ENCODE measurements around the gene SLC30A7.

The SLC30A7 gene

DNA sequence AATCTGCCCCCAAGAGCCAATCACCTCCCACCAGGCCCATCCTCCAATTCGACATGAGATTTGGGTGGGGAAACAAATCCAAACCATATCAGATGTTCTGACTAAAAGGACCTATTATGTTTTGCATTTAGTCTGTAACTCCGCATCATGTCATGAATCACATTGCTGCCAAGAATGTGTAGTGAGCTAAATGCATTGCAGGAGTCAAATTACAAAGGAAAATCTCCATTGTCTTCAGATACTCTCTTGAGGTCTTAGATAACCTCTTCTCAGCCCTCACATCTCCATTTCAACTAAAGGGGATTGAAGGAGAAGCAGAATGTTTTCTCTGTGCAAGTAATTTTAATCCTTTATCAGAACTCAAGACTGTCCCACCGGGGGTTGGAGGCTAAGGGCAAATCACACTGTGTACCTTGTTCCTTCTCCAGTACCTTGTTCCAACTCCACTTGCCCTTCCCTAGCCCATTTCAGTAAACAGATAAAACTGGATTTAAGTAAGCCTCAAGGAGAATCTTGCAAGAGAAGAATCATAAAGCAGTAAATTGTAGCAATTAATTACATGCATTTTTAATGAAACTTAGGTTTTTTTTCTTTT lies 35.4 kb upstream of the SLC30A7 start:
- H3K9me3 Mint-ChIP-seq = peaks cover 2% of the 10 kb centered on the region
- H3K27me3 Mint-ChIP-seq (ENCODE audit: low read depth) = no peaks in the 10 kb centered on the region
- TF ChIP-seq, protein P1, sequence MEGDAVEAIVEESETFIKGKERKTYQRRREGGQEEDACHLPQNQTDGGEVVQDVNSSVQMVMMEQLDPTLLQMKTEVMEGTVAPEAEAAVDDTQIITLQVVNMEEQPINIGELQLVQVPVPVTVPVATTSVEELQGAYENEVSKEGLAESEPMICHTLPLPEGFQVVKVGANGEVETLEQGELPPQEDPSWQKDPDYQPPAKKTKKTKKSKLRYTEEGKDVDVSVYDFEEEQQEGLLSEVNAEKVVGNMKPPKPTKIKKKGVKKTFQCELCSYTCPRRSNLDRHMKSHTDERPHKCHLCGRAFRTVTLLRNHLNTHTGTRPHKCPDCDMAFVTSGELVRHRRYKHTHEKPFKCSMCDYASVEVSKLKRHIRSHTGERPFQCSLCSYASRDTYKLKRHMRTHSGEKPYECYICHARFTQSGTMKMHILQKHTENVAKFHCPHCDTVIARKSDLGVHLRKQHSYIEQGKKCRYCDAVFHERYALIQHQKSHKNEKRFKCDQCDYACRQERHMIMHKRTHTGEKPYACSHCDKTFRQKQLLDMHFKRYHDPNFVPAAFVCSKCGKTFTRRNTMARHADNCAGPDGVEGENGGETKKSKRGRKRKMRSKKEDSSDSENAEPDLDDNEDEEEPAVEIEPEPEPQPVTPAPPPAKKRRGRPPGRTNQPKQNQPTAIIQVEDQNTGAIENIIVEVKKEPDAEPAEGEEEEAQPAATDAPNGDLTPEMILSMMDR (IDR thresholded peaks at IDR 0.05; ENCODE audit: unreplicated experiment in 3 of 3) = no peak
- no peaks in the 10 kb centered on the region for H3K36me3 Mint-ChIP-seq (ENCODE audit: low read depth)
- peaks cover 5% of the 10 kb centered on the region for H3K4me1 Mint-ChIP-seq
- no peak overlapping the region for H3K27ac Mint-ChIP-seq
- H3K4me3 Mint-ChIP-seq = no peak overlapping the region

DNA sequence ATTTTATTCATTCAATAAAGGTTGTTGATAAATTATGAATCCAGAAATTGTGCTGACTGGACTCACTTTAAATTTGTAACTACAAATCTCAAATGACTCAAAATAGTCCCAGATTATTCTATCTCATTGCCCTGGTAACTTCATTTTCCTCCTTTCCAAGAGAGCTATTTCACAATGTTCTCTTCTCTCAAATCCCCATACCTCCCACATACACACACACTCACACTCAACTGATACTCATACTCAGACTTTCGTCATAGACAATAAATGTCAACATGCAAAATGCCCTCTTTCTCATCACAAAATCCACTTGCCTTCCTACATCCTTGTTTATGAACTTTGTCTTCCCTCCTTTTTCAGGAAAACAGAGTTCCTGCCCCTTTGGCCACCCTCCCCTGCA lies 34.5 kb upstream of the SLC30A7 start:
- H3K27ac Mint-ChIP-seq = no peak overlapping the region

DNA sequence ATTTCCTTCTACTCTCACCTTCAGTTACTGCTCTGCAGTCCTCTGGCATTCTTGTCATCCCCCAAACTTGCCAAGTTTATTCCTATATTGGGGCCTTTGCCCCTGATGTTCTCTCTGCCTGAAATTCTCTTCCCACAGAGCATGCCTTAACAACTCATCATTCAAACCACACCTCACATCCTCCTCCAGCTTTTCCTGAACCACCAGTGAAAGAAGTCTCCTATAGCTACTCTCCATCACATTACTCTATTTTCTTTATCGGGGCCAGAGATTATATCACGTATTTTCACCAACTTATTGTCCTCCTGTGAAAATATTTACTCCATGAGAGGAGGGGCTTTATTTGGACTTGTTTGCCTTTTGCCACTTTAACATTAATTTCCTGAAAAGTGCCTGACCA lies 33.3 kb upstream of the SLC30A7 start:
- no peaks in the 10 kb centered on the region for H3K36me3 Mint-ChIP-seq (ENCODE audit: low read depth)
- no peak overlapping the region for H3K4me3 Mint-ChIP-seq
- no peak overlapping the region for H3K27ac Mint-ChIP-seq
- no peaks in the 10 kb centered on the region for H3K27me3 Mint-ChIP-seq (ENCODE audit: low read depth)
- peaks cover 5% of the 10 kb centered on the region for H3K4me1 Mint-ChIP-seq
- TF ChIP-seq, protein P1 (IDR thresholded peaks at IDR 0.05; ENCODE audit: unreplicated experiment in 3 of 3) = no peak
- H3K9me3 Mint-ChIP-seq = no peaks in the 10 kb centered on the region

More for the DNA sequence above, 34.5 kb upstream of the SLC30A7 start:
- Mint-ChIP-seq H3K4me1 (peaks cover 5% of the 10 kb centered on the region), H3K36me3 (ENCODE audit: low read depth) (no peaks in the 10 kb centered on the region), H3K9me3 (no peaks in the 10 kb centered on the region), H3K27me3 (ENCODE audit: low read depth) (no peaks in the 10 kb centered on the region), H3K4me3 (no peak overlapping the region)
- TF ChIP-seq, protein P1 (IDR thresholded peaks at IDR 0.05; ENCODE audit: unreplicated experiment in 3 of 3) = no peak

DNA sequence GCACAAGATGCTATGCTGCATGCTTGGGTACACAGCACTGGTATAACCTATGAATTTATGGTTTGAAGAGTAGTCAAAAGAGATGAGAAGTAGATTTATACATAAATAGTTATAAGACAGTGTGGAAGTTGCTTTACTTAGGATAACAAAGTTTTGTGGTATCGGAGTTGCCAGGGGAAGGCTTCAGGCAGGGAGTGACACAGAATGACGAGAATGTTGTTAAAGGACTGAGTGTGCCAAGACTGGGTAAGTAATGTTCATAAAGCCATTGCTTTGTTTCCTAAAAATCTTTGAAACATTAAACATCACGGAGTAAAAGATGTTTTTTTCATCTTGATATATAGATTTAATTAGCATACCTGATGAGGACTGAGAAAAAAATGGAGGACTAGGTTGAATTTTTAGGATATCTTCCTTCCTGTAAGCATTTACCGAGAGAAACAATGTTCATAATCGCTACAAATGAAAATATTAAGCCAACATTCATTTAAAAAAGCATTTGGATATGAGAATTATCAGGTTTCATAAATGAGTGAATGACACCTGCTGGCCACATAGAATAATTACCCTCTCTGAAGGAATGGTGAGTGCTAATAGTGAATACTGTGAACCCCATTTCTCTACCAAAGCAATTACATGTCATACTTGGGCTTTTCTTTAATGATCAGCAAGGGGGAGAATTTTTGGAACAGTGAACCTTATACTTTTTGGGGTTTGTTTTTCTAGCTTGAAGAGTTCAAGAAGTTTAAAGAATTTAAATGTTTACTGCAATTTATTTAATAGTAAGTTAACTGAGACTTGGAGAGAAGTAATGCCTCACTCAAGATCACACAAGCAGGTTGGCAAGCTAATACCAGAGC lies 29.6 kb upstream of the SLC30A7 start:
- TF ChIP-seq, protein P1 (IDR thresholded peaks at IDR 0.05; ENCODE audit: unreplicated experiment in 3 of 3) = peak; percentile 56 to 69 (median 59)
- Mint-ChIP-seq H3K4me1 (no peaks in the 10 kb centered on the region), H3K4me3 (no peak overlapping the region), H3K36me3 (ENCODE audit: low read depth) (no peaks in the 10 kb centered on the region), H3K27me3 (ENCODE audit: low read depth) (no peaks in the 10 kb centered on the region), H3K27ac (no peak overlapping the region), H3K9me3 (no peaks in the 10 kb centered on the region)

DNA sequence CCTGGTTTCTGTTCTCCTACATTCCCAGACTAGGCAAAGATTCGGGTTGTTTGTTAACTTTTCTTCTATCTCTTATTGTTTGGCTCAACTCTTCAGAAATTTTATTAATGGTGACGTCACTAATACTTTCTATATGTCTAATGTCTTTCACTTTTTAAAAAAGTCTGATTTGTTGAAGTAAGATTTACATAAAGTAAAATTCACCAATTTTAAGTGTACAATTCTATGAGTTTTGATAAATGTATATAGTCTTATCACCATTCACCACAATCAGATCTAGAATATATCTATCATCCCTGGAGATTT lies 29.0 kb upstream of the SLC30A7 start:
- no peaks in the 10 kb centered on the region for H3K36me3 Mint-ChIP-seq (ENCODE audit: low read depth)
- H3K9me3 Mint-ChIP-seq = no peaks in the 10 kb centered on the region
- no peak overlapping the region for H3K27ac Mint-ChIP-seq
- H3K27me3 Mint-ChIP-seq (ENCODE audit: low read depth) = no peaks in the 10 kb centered on the region
- TF ChIP-seq, protein P1 (IDR thresholded peaks at IDR 0.05; ENCODE audit: unreplicated experiment in 3 of 3) = no peak
- no peaks in the 10 kb centered on the region for H3K4me1 Mint-ChIP-seq
- H3K4me3 Mint-ChIP-seq = no peak overlapping the region

All from nephron (organoid).